K562 (cell line): ENCODE results near the gene ERICH6B. TPM values are rescaled to one million over a fixed set of nuclear protein-coding genes. Genes with fewer than 3 reads are reported as not detected.

Experiments used
- ATAC-seq: fragments of 200-7000 bp; cut with Tn5 transposase; 3 replicates; pipeline ENCODE4 v1.9.1; 2020; ENCODE audit warnings: moderate library complexity
- BruUV-seq: library from RNA; stranded (reverse); fragments of 400-500 nt; replicated peaks from 2 replicates; lab custom pipeline; 2021; lab: Mats Ljungman, UMichigan
- CTCF ChIA-PET: fragments of 300-600 bp; formaldehyde crosslinking; extraction: SDS; loops from one replicate; lab custom pipeline; 2021; ENCODE audit warnings: low intra/inter-chr PET ratio; lab: Yijun Ruan, JAX
- POLR2A ChIA-PET: fragments of 300-600, 350-650 bp; sonication (Branson Sonifier 250); formaldehyde crosslinking; extraction: SDS; loops from one replicate; lab custom pipeline; 2021; ENCODE audit warnings: antibody characterized with exemption, inconsistent platforms; lab: Yijun Ruan, JAX
- DNase-seq, 4 experiments: peaks; one replicate each; pipeline versions ENCODE4 v3.0.0 to v3.0.0-alpha.2; 2011 to 2018; ENCODE audit warnings: low spot score in 3 of 4, mixed read lengths in 3 of 4; ENCODE audit errors: extremely low read depth in 1 of 4
- FAIRE-seq: peaks from 2 replicates; lab custom pipeline; 2011; peaks lifted over from hg19 to GRCh38; lab: Jason Lieb, UNC
- H2AFZ ChIP-seq: 2 replicates; pipeline ENCODE4 v1.6.0; 2011; ENCODE audit warnings: low read depth, low read length, control low read depth, inconsistent platforms
- H3K27ac ChIP-seq: fragments of 200-600 bp; 3 replicates; pipeline ENCODE4 v1.8.0; 2011; ENCODE audit warnings: low read depth, mild to moderate bottlenecking, control low read depth, inconsistent platforms, low read length, moderate library complexity, mixed read lengths; ENCODE audit errors: extremely low read depth
- H3K27me3 ChIP-seq, 2 experiments: fragments of 300-600 bp in 1 of 2; 2 replicates in 1 of 2; 3 replicates in 1 of 2; pipeline versions ENCODE4 v1.6.0 to v1.8.0; 2011; ENCODE audit warnings: inconsistent platforms in 2 of 2, low read length in 2 of 2, mild to moderate bottlenecking in 1 of 2, mixed read lengths in 1 of 2, moderate library complexity in 1 of 2; ENCODE audit not compliant: control insufficient read depth in 2 of 2, insufficient read depth in 2 of 2
- H3K36me3 ChIP-seq: fragments of 300-600 bp; 3 replicates; pipeline ENCODE4 v1.8.0; 2011; ENCODE audit warnings: mild to moderate bottlenecking, low read length, inconsistent platforms; ENCODE audit not compliant: control insufficient read depth, insufficient read depth
- H3K4me1 ChIP-seq, 2 experiments: fragments of 200-600 bp in 1 of 2; replicated peaks in 1 of 2; 2 replicates in 1 of 2; 3 replicates in 1 of 2; pipeline versions ENCODE4 v1.5.1 to v1.8.0; 2011; ENCODE audit warnings: inconsistent platforms in 2 of 2, low read length in 2 of 2, mild to moderate bottlenecking in 1 of 2, mixed read lengths in 1 of 2, moderate library complexity in 1 of 2; ENCODE audit not compliant: control insufficient read depth in 2 of 2, insufficient read depth in 2 of 2
- H3K4me2 ChIP-seq: 2 replicates; pipeline ENCODE4 v1.6.1; 2011; ENCODE audit warnings: low read length, control low read depth, inconsistent platforms, mixed read lengths; ENCODE audit not compliant: insufficient read depth
- H3K4me3 ChIP-seq: fragments of 200-600 bp; sonication (generic), shearing (Covaris generic); 2 replicates; pipeline ENCODE4 v1.5.1; 2016; ENCODE audit warnings: control low read depth, inconsistent platforms
- H3K79me2 ChIP-seq: fragments of 200-600 bp; 3 replicates; pipeline ENCODE4 v1.8.0; 2011; ENCODE audit warnings: low read length, inconsistent platforms; ENCODE audit not compliant: control insufficient read depth, insufficient read depth
- H3K9ac ChIP-seq, 2 experiments: 2 replicates each; pipeline versions ENCODE4 v1.6.0 to v1.6.1; 2011; ENCODE audit warnings: low read depth in 2 of 2, low read length in 2 of 2, control low read depth in 1 of 2, inconsistent platforms in 1 of 2, mild to moderate bottlenecking in 1 of 2, mixed read lengths in 1 of 2; ENCODE audit not compliant: insufficient read depth in 1 of 2
- H3K9me1 ChIP-seq: one replicate; pipeline ENCODE4 v1.6.0; 2011; ENCODE audit warnings: inconsistent platforms, mild to moderate bottlenecking, low read length, moderate library complexity; ENCODE audit not compliant: control insufficient read depth, insufficient read depth
- H3K9me3 ChIP-seq: replicated peaks from 2 replicates; pipeline ENCODE4 v1.5.1; 2011; ENCODE audit warnings: low read depth, low read length, inconsistent platforms; ENCODE audit not compliant: control insufficient read depth, insufficient read depth
- H4K20me1 ChIP-seq: replicated peaks from 2 replicates; pipeline ENCODE4 v1.6.1; 2011; ENCODE audit warnings: low read length, inconsistent platforms, mixed read lengths; ENCODE audit not compliant: control insufficient read depth, insufficient read depth
- ASH1L ChIP-seq: fragments of 450-650 bp; IDR thresholded peaks from 2 replicates; pipeline ENCODE4 v1.6.1; 2018; ENCODE audit warnings: borderline replicate concordance, mild to moderate bottlenecking, low read depth; ENCODE audit not compliant: partially characterized antibody
- BHLHE40 ChIP-seq: IDR thresholded peaks from 2 replicates; pipeline ENCODE4 v1.6.1; 2011; ENCODE audit warnings: low read length, improper control_type of control experiment
- HEY1 ChIP-seq: fragments of 250-450 bp; sonication (Bioruptor Pico); IDR thresholded peaks from 2 replicates; pipeline ENCODE4 v1.5.0; 2020; ENCODE audit warnings: mild to moderate bottlenecking, moderate library complexity, borderline replicate concordance
- LEF1 ChIP-seq: fragments of 450-650 bp; IDR thresholded peaks from 2 replicates; pipeline ENCODE4 v1.6.1; 2016; ENCODE audit warnings: mild to moderate bottlenecking
- MCM7 ChIP-seq, 2 experiments: fragments of 450-650 bp; IDR thresholded peaks; 2 replicates each; pipeline ENCODE4 v1.6.1; 2016 to 2018
- RB1 ChIP-seq: fragments of 450-650 bp; IDR thresholded peaks from 2 replicates; pipeline ENCODE4 v1.6.1; 2017; ENCODE audit warnings: low read depth, mild to moderate bottlenecking
- RFX1 ChIP-seq: fragments of 450-650 bp; IDR thresholded peaks from 2 replicates; pipeline ENCODE4 v1.6.1; 2016; ENCODE audit warnings: mild to moderate bottlenecking, moderate library complexity
- TEAD4 ChIP-seq, 2 experiments: sonication (generic) in 1 of 2; formaldehyde crosslinking in 1 of 2; IDR thresholded peaks; 2 replicates each; pipeline versions ENCODE4 v1.6.1 to v1.8.0; 2012 to 2022; ENCODE audit warnings: borderline replicate concordance in 1 of 2, inconsistent platforms in 1 of 2, low read length in 1 of 2, mild to moderate bottlenecking in 1 of 2, missing genetic modification reagents in 1 of 2
- ZNF174 ChIP-seq: fragments of 250-450 bp; sonication (Bioruptor Pico); IDR thresholded peaks from 2 replicates; pipeline ENCODE4 v1.4.0; 2020; ENCODE audit warnings: mild to moderate bottlenecking
- WGBS: fragments of 100-300 bp; shearing (Covaris generic); methylation state at CpG from one replicate; pipeline ENCODE4 v1.1.6; 2016; ENCODE audit warnings: low coverage, mixed read lengths; ENCODE audit not compliant: insufficient coverage; ENCODE audit errors: missing lambda C conversion rate; 5-methylcytosine and 5-hydroxymethylcytosine counted together
- in situ Hi-C: fragments of 300-500 bp; cut with MboI; formaldehyde crosslinking; loops from 4 replicates; pipeline ENCODE4 v1.15.0; 2018; ENCODE audit warnings: inconsistent platforms, mixed read lengths
- intact Hi-C: fragments of 100-400 bp; cut with micrococcal nuclease; formaldehyde crosslinking; loops from 2 replicates; pipeline ENCODE4 v1.14.2; 2022
- polyA plus RNA-seq, 8 experiments: library from polyadenylated mRNA; depleted of rRNA in 4 of 8; stranded (reverse) in 5 of 8; unstranded in 3 of 8; fragments of >200 nt; fragmentation: Nextera tagmentation in 2 of 8; fragmentation: Illumina TruSeq in 1 of 8; extraction: Ambion mirVana in 2 of 8; extraction: Trizol in 1 of 8; gene quantifications; 2 replicates each; pipeline versions ENCODE4 v1.2.1 to v1.2.3, GENCODE V29; 2011 to 2014; ENCODE audit warnings: inconsistent platforms in 1 of 8, missing spikeins in 1 of 8
- total RNA-seq, 7 experiments: library from RNA; depleted of rRNA in 6 of 7; stranded (reverse); fragments of >200 nt in 6 of 7; fragmentation: Illumina TruSeq in 2 of 7; extraction: Trizol in 2 of 7; gene quantifications; 2 replicates each; pipeline versions ENCODE4 v1.2.1 to v1.2.3, GENCODE V29; 2011 to 2021; ENCODE audit warnings: low replicate concordance in 1 of 7
- TF ChIP-seq, protein P1 (sequence below): fragments of 250-450 bp; sonication (Bioruptor Pico); IDR thresholded peaks from 2 replicates; pipeline ENCODE4 v1.9.0; 2021; ENCODE audit warnings: mild to moderate bottlenecking

Gene ERICH6B
- total and polyA plus RNA-seq, 9 of the 15 experiments (the other 6 are each of a cell fraction or from before 2014, with no cell fraction given) = not detected

DNA sequence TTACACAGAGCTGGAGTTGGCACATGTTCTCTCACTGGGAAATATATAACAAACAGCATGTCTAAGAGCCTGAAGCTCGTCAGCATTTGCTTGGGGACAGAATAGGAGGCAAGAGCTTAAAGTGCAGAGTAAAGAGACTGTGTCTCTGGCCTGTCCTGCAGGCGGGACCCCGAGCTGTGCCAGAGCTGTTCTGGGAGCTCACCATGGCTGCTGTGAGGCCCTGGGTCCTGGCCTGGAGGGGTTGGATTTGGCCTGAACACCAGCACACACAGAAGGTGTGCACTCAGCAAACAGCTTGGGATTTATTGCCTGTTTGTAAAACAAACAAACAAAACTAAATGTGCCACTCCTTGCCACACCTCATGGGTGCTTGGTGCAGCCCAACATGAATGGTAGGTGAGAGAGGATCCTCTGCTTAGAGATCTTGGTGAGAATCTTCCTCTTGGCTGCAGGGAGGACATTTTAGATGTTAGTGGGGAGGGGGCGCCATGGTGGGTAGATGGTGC, 60.9 kb downstream of the ERICH6B start:
- no peaks in the 10 kb centered on the region for H4K20me1 ChIP-seq
- no peaks in the 10 kb centered on the region for H3K79me2 ChIP-seq
- no peak for FAIRE-seq
- no peaks in the 10 kb centered on the region; a peak in 1 of 5 replicates for H3K27me3 ChIP-seq
- no TSS peak for BruUV-seq
- no peaks in the 10 kb centered on the region for H3K36me3 ChIP-seq
- CTCF ChIA-PET = no interaction called here
- intact Hi-C loops = no loop called here
- no peak overlapping the region for H3K9ac ChIP-seq
- no peak for ATAC-seq
- POLR2A ChIA-PET = no interaction called here
- H3K4me3 ChIP-seq = no peak overlapping the region
- TF ChIP-seq, protein P1, sequence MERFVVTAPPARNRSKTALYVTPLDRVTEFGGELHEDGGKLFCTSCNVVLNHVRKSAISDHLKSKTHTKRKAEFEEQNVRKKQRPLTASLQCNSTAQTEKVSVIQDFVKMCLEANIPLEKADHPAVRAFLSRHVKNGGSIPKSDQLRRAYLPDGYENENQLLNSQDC (CRISPR knock-in tag) = no peak
- TF ChIP-seq MCM7 (IDR thresholded peaks at IDR 0.05) = no peak
- TF ChIP-seq BHLHE40 = no peak
- TF ChIP-seq HEY1 = no peak
- TF ChIP-seq RFX1 = no peak
- TF ChIP-seq ZNF174 (CRISPR knock-in tag) = no peak
- no peak for TF ChIP-seq RB1
- no peak for TF ChIP-seq TEAD4 (IDR thresholded peaks at IDR 0.05; ENCODE audit: low read length)
- no peak for TF ChIP-seq TEAD4 (CRISPR knock-in tag; IDR thresholded peaks at IDR 0.05; ENCODE audit: borderline replicate concordance)
- TF ChIP-seq ASH1L = no peak
- no peak for TF ChIP-seq LEF1
- no peaks in the 10 kb centered on the region for H3K9me1 ChIP-seq
- H3K27ac ChIP-seq = no peak overlapping the region
- H3K4me2 ChIP-seq = no peak overlapping the region
- H3K4me1 ChIP-seq = no peaks in the 10 kb centered on the region
- 4% methylated on average over 4 of the region's 4 CpGs for WGBS
- H3K9me3 ChIP-seq = no peaks in the 10 kb centered on the region
- no peak for DNase-seq
- in situ Hi-C loops = no loop called here
- H2AFZ ChIP-seq = no peak overlapping the region
